GM11168 (cell line): ENCODE measurements around the gene PROSER1.

Experiments used
- in situ Hi-C: fragments of 300-500 bp; cut with MboI; formaldehyde crosslinking; loops from one replicate; pipeline ENCODE4 v1.12.0; 2022; ENCODE audit warnings: low sequenced_read_pairs; ENCODE audit not compliant: unreplicated experiment

Gene PROSER1

GRCh38 chr13:38960175-38960574 is 77.7 kb downstream of the PROSER1 start:
- in situ Hi-C loops: no loop called here
